HL-60 (cell line): ENCODE results near the gene LCE3B.

Experiments
- CTCF ChIP-seq: IDR thresholded peaks from one replicate; pipeline ENCODE4 v1.5.1; 2011; ENCODE audit warnings: low read length, control low read depth, inconsistent platforms; ENCODE audit not compliant: insufficient read depth
- POLR2AphosphoS5 ChIP-seq: IDR thresholded peaks from 2 replicates; pipeline ENCODE4 v1.6.1; 2012; ENCODE audit warnings: low read depth
- REST ChIP-seq: IDR thresholded peaks from 2 replicates; pipeline ENCODE4 v1.6.1; 2012; ENCODE audit warnings: low read depth; ENCODE audit not compliant: insufficient replicate concordance

DNA sequence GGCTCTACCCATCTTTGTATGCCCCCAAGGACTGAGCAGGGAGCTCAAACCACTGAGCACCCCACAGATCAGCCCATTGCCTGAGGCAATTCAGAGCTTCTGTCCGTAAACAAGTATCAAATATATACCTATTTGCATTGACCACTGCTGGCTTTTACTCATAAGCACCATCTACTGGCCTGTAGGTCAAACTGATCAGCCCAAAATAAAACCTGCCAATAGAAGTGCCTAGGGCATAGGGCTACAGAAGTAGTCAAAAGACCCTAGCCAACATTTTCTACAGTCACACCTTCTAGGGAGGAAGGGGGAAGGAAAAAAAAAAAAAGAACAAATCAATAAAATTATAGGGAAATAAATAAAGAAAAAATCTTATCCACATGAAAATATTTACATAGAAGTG lies 28.0 kb upstream of the LCE3B start:
- no peak for TF ChIP-seq CTCF
- TF ChIP-seq POLR2AphosphoS5: no peak
- no peak for TF ChIP-seq REST
